OCI-LY1 (cell line): ENCODE results near the gene VAV3.

ENCODE experiments used
- H2AFZ ChIP-seq: fragments of 200-600 bp; sonication (generic), shearing (Covaris generic); 2 replicates; pipeline ENCODE4 v1.6.0; 2014; ENCODE audit warnings: antibody characterized with exemption, mild to moderate bottlenecking, low read length
- H3F3A ChIP-seq: fragments of 200-600 bp; sonication (generic), shearing (Covaris generic); 2 replicates; pipeline ENCODE4 v1.6.0; 2014; ENCODE audit warnings: mild to moderate bottlenecking, antibody characterized with exemption, low read length, moderate library complexity; ENCODE audit not compliant: insufficient read depth
- H3K27ac ChIP-seq: fragments of 200-600 bp; sonication (generic); 2 replicates; pipeline ENCODE4 v1.5.1; 2014; ENCODE audit warnings: low read length, mixed run types, mild to moderate bottlenecking, low read depth; ENCODE audit not compliant: poor library complexity, severe bottlenecking
- H3K27me3 ChIP-seq: fragments of 200-600 bp; sonication (generic); 2 replicates; pipeline ENCODE4 v1.6.0; 2014; ENCODE audit warnings: antibody characterized with exemption, mild to moderate bottlenecking, low read length, moderate library complexity; ENCODE audit not compliant: insufficient read depth
- H3K36me3 ChIP-seq: fragments of 200-600 bp; sonication (generic); 2 replicates; pipeline ENCODE4 v1.6.1; 2014; ENCODE audit warnings: mild to moderate bottlenecking, antibody characterized with exemption, low read length, moderate library complexity, mixed read lengths; ENCODE audit not compliant: insufficient read depth
- H3K4me1 ChIP-seq: fragments of 200-600 bp; sonication (generic); 2 replicates; pipeline ENCODE4 v1.5.1; 2014; ENCODE audit warnings: mild to moderate bottlenecking, low read length, moderate library complexity; ENCODE audit not compliant: insufficient read depth, severe bottlenecking
- H3K4me2 ChIP-seq: fragments of 200-600 bp; sonication (generic), shearing (Covaris generic); 2 replicates; pipeline ENCODE4 v1.6.1; 2014; ENCODE audit warnings: low read length
- H3K4me3 ChIP-seq: fragments of 200-600 bp; sonication (generic); 2 replicates; pipeline ENCODE4 v1.5.1; 2014; ENCODE audit warnings: low read length, low read depth, mild to moderate bottlenecking, mixed read lengths; ENCODE audit not compliant: poor library complexity, severe bottlenecking
- H3K79me2 ChIP-seq: fragments of 200-600 bp; shearing (Covaris generic); 2 replicates; pipeline ENCODE4 v1.6.1; 2016; ENCODE audit warnings: mixed run types, low read length, mixed read lengths; ENCODE audit not compliant: insufficient read depth
- H3K9ac ChIP-seq: fragments of 200-600 bp; sonication (generic), shearing (Covaris generic); 2 replicates; pipeline ENCODE4 v1.6.1; 2014; ENCODE audit warnings: mild to moderate bottlenecking, low read length, mixed read lengths
- H3K9me2 ChIP-seq: fragments of 200-600 bp; sonication (generic), shearing (Covaris generic); 2 replicates; pipeline ENCODE4 v1.6.1; 2014; ENCODE audit warnings: low read depth, mild to moderate bottlenecking, low read length, mixed read lengths
- H3K9me3 ChIP-seq: fragments of 200-600 bp; shearing (Covaris generic); 2 replicates; pipeline ENCODE4 v1.6.1; 2014; ENCODE audit warnings: low read length, mixed read lengths
- H4K20me1 ChIP-seq: fragments of 200-600 bp; sonication (generic), shearing (Covaris generic); 2 replicates; pipeline ENCODE4 v1.6.0; 2016; ENCODE audit warnings: mild to moderate bottlenecking, low read length; ENCODE audit not compliant: insufficient read depth
- CTCF ChIP-seq: fragments of 200-600 bp; sonication (generic), shearing (Covaris generic); IDR thresholded peaks from 2 replicates; pipeline ENCODE4 v1.5.1; 2017; ENCODE audit warnings: mild to moderate bottlenecking, antibody characterized with exemption, low read length, moderate library complexity, mixed read lengths
- EZH2 ChIP-seq: fragments of 200-600 bp; sonication (generic), shearing (Covaris generic); IDR thresholded peaks from 2 replicates; pipeline ENCODE4 v1.8.0; 2017; ENCODE audit warnings: borderline replicate concordance, mixed run types, mild to moderate bottlenecking, antibody characterized with exemption, low read length, moderate library complexity, mixed read lengths

Gene VAV3

GRCh38 chr1:107741242-107741641 lies 223.7 kb downstream of the VAV3 start:
- no peaks in the 10 kb centered on the region for H3K9me2 ChIP-seq

GRCh38 chr1:107740579-107740978 lies 224.4 kb downstream of the VAV3 start:
- H3K9ac ChIP-seq: no peak overlapping the region
- no peak overlapping the region for H3K4me3 ChIP-seq
- peaks cover 16% of the 10 kb centered on the region for H3K4me1 ChIP-seq
- H3K27me3 ChIP-seq: no peaks in the 10 kb centered on the region
- no peak overlapping the region for H3K27ac ChIP-seq
- H3K79me2 ChIP-seq: no peaks in the 10 kb centered on the region
- H3K36me3 ChIP-seq: no peaks in the 10 kb centered on the region
- no peaks in the 10 kb centered on the region for H4K20me1 ChIP-seq
- no peak overlapping the region for H3K4me2 ChIP-seq
- H3K9me3 ChIP-seq: no peaks in the 10 kb centered on the region
- no peak overlapping the region for H2AFZ ChIP-seq
- no peak for TF ChIP-seq CTCF
- TF ChIP-seq EZH2: no peak
- no peaks in the 10 kb centered on the region for H3K9me2 ChIP-seq
- no peaks in the 10 kb centered on the region for H3F3A ChIP-seq

More at GRCh38 chr1:107741242-107741641, 223.7 kb downstream of the VAV3 start:
- Histone ChIP-seq H3K79me2 (no peaks in the 10 kb centered on the region), H3K9me3 (no peaks in the 10 kb centered on the region), H3F3A (no peaks in the 10 kb centered on the region), H3K4me3 (no peak overlapping the region), H3K4me2 (no peak overlapping the region), H2AFZ (no peak overlapping the region), H3K4me1 (peaks cover 16% of the 10 kb centered on the region), H4K20me1 (no peaks in the 10 kb centered on the region), H3K27me3 (no peaks in the 10 kb centered on the region), H3K9ac (no peak overlapping the region), H3K27ac (no peak overlapping the region), H3K36me3 (no peaks in the 10 kb centered on the region)
- no peak for TF ChIP-seq EZH2
- no peak for TF ChIP-seq CTCF

GRCh38 chr1:107739651-107740050 lies 225.3 kb downstream of the VAV3 start:
- no peaks in the 10 kb centered on the region for H4K20me1 ChIP-seq
- H3K4me2 ChIP-seq: no peak overlapping the region
- no peaks in the 10 kb centered on the region for H3K36me3 ChIP-seq
- no peaks in the 10 kb centered on the region for H3F3A ChIP-seq
- H3K9ac ChIP-seq: no peak overlapping the region
- no peak overlapping the region for H3K4me3 ChIP-seq
- H3K27me3 ChIP-seq: no peaks in the 10 kb centered on the region
- no peaks in the 10 kb centered on the region for H3K79me2 ChIP-seq
- H2AFZ ChIP-seq: no peak overlapping the region
- no peak for TF ChIP-seq EZH2
- TF ChIP-seq CTCF: no peak
- no peaks in the 10 kb centered on the region for H3K9me3 ChIP-seq
- H3K9me2 ChIP-seq: no peaks in the 10 kb centered on the region
- peaks cover 16% of the 10 kb centered on the region for H3K4me1 ChIP-seq
- H3K27ac ChIP-seq: peak overlapping the region; percentile 55
